H1 (cell line): ENCODE measurements around the gene ALLC.

ENCODE experiments used
- CTCF ChIP-seq, 3 experiments: IDR thresholded peaks; 1 replicate in 2 of 3; 2 replicates in 1 of 3; pipeline versions ENCODE4 v1.5.1 to v1.6.1; 2011; ENCODE audit warnings: low read length in 3 of 3, mild to moderate bottlenecking in 3 of 3, inconsistent platforms in 2 of 3, low read depth in 1 of 3, moderate library complexity in 1 of 3; ENCODE audit not compliant: insufficient read depth in 1 of 3; ENCODE audit errors: control extremely low read depth in 1 of 3
- JUN ChIP-seq: IDR thresholded peaks from 2 replicates; pipeline ENCODE4 v1.6.1; 2011; ENCODE audit warnings: low read depth, mild to moderate bottlenecking, improper control_type of control experiment, low read length
- POLR2A ChIP-seq, 2 experiments: IDR thresholded peaks; 1 replicate in 1 of 2; 2 replicates in 1 of 2; pipeline ENCODE4 v1.6.1; 2011; ENCODE audit warnings: low read depth in 2 of 2, low read length in 2 of 2, mild to moderate bottlenecking in 2 of 2; ENCODE audit errors: control extremely low read depth in 1 of 2
- SIN3A ChIP-seq, 2 experiments: IDR thresholded peaks in 1 of 2; conservative IDR thresholded peaks in 1 of 2; 2 replicates each; pipeline ENCODE4 v1.6.1; 2011 to 2012; ENCODE audit warnings: low read length in 2 of 2, improper control_type of control experiment in 1 of 2, low read depth in 1 of 2, mild to moderate bottlenecking in 1 of 2
- SUZ12 ChIP-seq: fragments of 200-600 bp; sonication (generic); IDR thresholded peaks from 2 replicates; pipeline ENCODE4 v1.6.1; 2012; ENCODE audit warnings: mild to moderate bottlenecking, inconsistent platforms, low read length, moderate library complexity, mixed read lengths

- TF ChIP-seq SUZ12 (no peak), POLR2A (IDR thresholded peaks at IDR 0.05; ENCODE audit: control extremely low read depth in 1 of 2, low read depth in 2 of 2, low read length in 2 of 2) (no peak), CTCF (IDR thresholded peaks at IDR 0.05; ENCODE audit: control extremely low read depth in 1 of 3, insufficient read depth in 1 of 3, low read depth in 1 of 3, low read length in 3 of 3) (no peak), SIN3A (conservative IDR thresholded peaks at IDR 0.05 in 1 of 2, IDR thresholded peaks at IDR 0.05 in 1 of 2; ENCODE audit: low read depth in 1 of 2, low read length in 2 of 2) (no peak), JUN (no peak)
Observed at GRCh38 chr2:3637311-3637675, 20.7 kb upstream of the ALLC start.
